GM23248 (cell line): ENCODE data around the gene KLF6.

ENCODE experiments used
- EZH2 ChIP-seq: fragments of 200-600 bp; sonication (generic); IDR thresholded peaks from 2 replicates; pipeline ENCODE4 v1.6.1; 2018; ENCODE audit warnings: antibody characterized with exemption, mild to moderate bottlenecking; ENCODE audit not compliant: insufficient read depth, poor library complexity, severe bottlenecking
- EZH2phosphoT487 ChIP-seq: fragments of 200-600 bp; sonication (generic); IDR thresholded peaks from 2 replicates; pipeline ENCODE4 v1.6.1; 2018; ENCODE audit warnings: antibody characterized with exemption, moderate library complexity, mild to moderate bottlenecking, low read depth; ENCODE audit not compliant: insufficient read depth

DNA sequence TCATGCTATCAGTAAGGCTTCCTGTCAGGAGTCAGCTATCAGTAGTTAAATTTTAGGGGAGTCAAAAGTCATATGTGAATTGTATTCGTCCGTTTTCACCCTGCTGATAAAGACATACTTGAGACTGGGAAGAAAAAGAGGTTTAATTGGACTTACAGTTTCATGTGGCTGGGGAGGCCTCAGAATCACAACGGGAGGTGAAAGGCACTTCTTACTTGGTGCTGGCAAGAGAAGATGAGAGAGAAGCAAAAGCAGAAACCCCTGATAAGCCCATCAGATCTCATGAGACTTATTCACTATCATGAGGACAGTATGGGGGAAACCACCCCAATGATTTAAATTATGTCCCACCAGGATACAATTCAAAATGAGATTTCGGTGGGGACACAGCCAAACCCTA lies 47.1 kb downstream of the KLF6 start:
- TF ChIP-seq EZH2 = no peak
- no peak for TF ChIP-seq EZH2phosphoT487
